Measurements from ENCODE around the gene TBC1D14.

Gene TBC1D14

DNA sequence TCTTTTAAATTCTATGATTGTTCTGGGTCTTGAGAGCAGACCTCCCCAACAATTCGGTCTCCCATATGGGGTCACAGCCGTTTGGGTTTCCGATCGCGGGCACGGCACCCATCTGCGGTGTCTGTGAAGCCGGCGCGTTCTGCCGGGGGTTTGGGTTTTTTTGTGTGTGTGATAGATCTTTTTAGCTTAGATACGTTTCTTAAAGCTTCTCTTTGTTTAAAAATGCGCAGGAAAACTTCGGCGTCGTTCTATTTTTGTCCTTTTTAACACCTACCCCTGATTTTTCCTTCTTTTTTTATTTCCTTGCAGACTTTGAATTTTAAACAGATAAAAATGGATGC, 34.2 kb downstream of the TBC1D14 start:
- TF ChIP-seq, protein P1, sequence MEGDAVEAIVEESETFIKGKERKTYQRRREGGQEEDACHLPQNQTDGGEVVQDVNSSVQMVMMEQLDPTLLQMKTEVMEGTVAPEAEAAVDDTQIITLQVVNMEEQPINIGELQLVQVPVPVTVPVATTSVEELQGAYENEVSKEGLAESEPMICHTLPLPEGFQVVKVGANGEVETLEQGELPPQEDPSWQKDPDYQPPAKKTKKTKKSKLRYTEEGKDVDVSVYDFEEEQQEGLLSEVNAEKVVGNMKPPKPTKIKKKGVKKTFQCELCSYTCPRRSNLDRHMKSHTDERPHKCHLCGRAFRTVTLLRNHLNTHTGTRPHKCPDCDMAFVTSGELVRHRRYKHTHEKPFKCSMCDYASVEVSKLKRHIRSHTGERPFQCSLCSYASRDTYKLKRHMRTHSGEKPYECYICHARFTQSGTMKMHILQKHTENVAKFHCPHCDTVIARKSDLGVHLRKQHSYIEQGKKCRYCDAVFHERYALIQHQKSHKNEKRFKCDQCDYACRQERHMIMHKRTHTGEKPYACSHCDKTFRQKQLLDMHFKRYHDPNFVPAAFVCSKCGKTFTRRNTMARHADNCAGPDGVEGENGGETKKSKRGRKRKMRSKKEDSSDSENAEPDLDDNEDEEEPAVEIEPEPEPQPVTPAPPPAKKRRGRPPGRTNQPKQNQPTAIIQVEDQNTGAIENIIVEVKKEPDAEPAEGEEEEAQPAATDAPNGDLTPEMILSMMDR (IDR thresholded peaks at IDR 0.05): no peak
- Histone ChIP-seq H3K27ac (no peak overlapping the region), H3K4me3 (no peak overlapping the region)
- DNase-seq (ENCODE audit: low spot score): no peak

DNA sequence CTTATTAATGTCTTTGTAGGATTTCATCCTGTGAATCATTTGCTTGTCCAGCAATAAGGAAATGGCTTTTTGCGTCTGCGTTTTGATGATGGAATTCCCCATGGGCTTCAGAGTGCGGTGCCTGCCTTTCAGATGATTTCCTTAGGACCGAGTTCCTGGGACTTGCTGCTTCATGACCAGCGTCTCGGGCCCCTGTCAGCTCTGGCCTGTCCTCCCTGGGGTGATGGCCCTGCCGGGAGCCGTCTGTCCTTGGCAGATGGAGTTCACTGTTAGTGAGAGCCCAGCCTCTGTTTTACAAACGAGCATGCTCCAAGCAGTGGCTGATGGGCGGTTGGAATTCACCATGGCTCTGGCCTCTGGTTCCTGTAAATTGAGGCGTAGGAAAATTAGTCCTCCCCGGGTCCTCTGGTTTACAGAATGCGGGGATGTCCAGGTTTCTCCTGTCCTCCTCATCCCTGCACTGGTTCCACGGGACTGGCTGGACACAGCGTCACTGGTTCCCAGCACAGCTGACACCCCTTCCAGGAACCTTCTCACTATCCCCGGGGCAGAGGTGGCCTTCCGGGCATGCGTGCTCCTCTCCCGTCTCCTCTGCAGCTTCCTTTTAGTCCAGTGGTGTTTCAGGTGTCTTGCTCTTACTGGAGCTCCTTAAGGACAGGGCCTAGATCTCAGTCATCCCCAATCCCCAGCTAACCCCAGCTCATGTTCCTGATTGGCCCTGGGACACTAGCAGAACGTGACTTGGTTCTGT, 34.9 kb downstream of the TBC1D14 start:
- Histone ChIP-seq H3K27ac (peak overlapping the region in 1 of 2 donors; percentile 43), H3K4me3 (no peak overlapping the region)
- no peak for DNase-seq (ENCODE audit: low spot score)
- TF ChIP-seq, protein P1 (IDR thresholded peaks at IDR 0.05): no peak

DNA sequence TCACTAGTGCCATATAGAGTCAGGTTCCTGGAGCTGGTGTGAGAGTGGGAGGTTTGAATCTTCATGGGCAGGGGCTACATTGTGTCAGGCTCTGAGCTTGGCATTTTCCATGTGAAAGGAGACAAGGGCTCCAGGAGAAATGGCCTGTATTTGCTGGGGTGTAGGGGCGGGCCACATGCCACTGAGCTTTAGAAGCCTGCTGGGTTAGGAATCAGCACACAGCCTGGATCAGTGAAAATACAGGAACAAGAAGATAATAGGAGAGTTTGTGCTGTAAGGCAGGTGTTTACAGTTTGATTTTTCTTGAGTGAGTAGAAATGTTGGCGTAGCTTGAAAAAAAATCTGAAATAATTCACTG, 35.4 kb downstream of the TBC1D14 start:
- H3K27ac ChIP-seq: peak overlapping the region in 1 of 2 donors; percentile 43
- no peak for DNase-seq (ENCODE audit: low spot score)
- TF ChIP-seq, protein P1 (IDR thresholded peaks at IDR 0.05): no peak
- H3K4me3 ChIP-seq: no peak overlapping the region

DNA sequence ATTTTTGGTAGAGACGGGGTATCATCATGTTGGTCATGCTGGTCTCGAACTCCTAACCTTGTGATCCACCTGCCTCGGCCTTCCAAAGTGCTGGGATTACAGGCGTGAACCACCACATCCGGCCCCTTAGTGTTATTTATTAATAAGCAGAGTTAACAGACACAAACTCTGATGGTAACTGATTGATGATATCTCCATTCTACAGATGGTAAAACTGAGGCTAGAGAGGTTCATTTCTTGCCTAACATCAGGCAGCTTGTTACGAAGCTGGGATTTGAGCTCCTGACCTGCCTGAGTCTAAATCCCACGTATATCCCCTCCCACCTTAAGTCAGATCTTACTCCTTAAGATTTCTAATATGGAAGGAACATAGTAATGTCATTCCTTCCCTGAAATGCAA, 36.9 kb downstream of the TBC1D14 start:
- no peak overlapping the region for H3K4me3 ChIP-seq
- TF ChIP-seq, protein P1 (IDR thresholded peaks at IDR 0.05): no peak
- no peak for DNase-seq (ENCODE audit: low spot score)
- no peak overlapping the region for H3K27ac ChIP-seq

DNA sequence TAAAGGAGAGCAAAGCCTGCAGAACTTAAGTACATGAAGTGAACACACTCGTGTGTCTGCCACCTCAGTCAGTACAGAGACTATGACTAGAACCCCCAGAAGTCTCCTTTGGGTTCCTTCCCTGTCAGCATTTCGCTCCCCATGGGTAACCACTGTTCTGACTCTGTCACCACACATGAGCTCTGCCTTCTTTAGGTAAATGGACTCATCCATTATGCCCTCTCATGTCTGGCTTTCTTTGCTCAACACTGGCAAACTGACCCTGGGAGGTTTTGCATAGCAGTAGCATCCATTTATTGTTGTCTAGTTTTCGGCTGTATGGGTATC, 38.5 kb downstream of the TBC1D14 start:
- Histone ChIP-seq H3K27ac (no peak overlapping the region), H3K4me3 (no peak overlapping the region)
- no peak for DNase-seq (ENCODE audit: low spot score)
- TF ChIP-seq, protein P1 (IDR thresholded peaks at IDR 0.05): no peak

- TF ChIP-seq, protein P1 (IDR thresholded peaks at IDR 0.05): no peak
- H3K27ac ChIP-seq: no peak overlapping the region
- H3K4me3 ChIP-seq: no peak overlapping the region
- DNase-seq (ENCODE audit: low spot score): no peak
Measured at GRCh38 chr4:6951880-6952381, 42.3 kb downstream of the TBC1D14 start.

DNA sequence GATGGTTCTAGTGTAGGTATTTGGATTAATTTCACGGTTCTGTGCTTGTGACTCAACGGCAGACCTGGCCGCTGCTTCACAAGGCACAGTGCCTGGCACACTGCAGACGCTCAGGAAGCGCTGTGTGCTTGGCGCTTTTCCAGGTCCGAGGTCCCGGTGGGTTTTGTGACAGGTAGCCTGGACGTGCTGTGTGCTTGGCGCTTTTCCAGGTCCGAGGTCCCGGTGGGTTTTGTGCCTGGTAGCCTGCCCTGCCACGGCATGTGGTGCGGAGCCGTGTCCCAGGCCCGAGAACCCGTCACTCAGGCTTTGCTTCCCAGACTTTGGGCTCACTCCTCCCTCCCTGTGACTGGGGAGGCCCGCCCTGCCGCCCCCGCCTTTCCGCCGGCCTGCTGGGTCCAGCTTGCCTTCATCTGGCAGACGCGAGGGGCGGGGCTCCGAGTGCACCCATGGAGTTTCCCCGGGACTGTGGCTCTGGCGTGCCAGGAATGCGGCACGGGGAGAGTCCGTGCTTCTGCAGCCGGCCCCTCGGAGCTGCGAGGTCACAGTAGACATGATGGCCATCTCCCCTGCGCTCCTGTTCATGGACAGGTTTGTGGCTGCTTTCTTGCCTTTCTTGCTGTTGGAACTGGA, 44.2 kb downstream of the TBC1D14 start:
- TF ChIP-seq, protein P1 (IDR thresholded peaks at IDR 0.05): no peak
- Histone ChIP-seq H3K27ac (peak overlapping the region in 1 of 2 donors; percentile 49), H3K4me3 (peak overlapping the region; percentile 61)
- no peak for DNase-seq (ENCODE audit: low spot score)
